HG02678 (cell line): Measurements from ENCODE around the gene SHF.
"Not testable (repeated sequence)": the region's sequence is repeated elsewhere in the genome, so short reads cannot be mapped to it uniquely, and the experiment has no call there.

Source experiments
- ATAC-seq: cut with Tn5 transposase; IDR thresholded peaks from one replicate; pipeline ENCODE4 v1.9.1; 2021; ENCODE audit warnings: mild to moderate bottlenecking, moderate library complexity; ENCODE audit not compliant: unreplicated experiment

Gene SHF

DNA sequence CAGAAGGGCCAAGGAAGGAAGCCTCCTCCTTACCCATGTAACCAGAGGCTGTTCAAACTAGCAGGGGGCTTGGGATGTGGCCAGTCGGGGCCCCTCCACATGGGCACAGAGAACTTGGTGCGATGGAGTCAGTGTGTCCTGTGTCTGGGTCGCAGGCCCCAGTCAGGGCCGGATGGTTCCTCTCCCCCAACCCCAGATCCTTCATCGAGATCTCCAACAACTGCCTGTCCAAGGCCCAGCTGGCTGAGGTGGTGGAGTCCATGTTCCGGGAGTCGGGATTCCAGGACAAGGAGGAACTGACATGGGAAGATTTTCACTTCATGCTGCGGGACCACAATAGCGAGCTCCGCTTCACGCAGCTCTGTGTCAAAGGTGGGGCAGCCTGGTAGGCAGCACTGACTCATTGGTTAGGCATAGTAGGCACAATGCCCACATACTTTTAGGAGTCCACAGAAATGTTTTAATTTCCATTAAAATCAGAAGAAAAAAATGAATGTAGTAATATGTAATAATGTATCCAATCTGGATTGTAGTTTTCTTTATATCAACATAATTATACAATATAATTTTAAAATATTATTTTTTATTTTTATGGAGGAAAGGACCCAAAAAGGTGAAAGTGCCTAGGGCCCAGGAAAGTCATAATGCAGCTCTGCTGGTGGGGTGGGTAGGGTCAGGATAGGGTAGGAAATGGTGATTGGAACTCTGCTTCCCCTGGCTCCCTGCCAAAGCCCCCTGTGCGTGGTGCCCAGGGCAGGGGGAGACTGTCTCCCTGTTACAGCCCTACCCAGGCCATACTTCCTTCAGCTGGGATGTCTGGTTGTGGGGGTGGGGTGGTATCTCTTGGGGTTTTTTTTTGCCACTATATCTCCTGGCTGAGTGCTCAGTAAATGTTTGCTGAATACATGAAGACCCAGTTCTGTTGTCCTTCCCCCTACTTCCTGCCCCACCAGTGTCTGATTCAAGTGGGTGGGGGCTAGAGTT, 39.4 kb downstream of the SHF start:
- ATAC-seq = no peak

DNA sequence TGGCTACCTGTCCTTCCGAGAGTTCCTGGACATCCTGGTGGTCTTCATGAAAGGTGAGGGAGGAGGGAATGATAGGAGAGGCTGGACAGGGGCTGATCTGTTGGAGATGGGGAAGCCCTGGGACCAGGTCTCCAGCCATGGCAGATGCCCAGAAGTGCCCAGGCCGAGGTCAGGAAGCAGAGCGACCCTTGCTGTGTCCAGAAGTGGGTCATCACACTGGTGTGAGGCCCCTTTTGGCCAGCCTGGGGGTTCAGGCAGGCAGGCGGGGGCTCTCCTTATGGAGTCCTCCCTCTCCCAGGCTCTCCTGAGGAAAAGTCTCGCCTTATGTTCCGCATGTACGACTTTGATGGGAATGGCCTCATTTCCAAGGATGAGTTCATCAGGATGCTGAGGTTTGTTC, 40.2 kb downstream of the SHF start:
- ATAC-seq = no peak

DNA sequence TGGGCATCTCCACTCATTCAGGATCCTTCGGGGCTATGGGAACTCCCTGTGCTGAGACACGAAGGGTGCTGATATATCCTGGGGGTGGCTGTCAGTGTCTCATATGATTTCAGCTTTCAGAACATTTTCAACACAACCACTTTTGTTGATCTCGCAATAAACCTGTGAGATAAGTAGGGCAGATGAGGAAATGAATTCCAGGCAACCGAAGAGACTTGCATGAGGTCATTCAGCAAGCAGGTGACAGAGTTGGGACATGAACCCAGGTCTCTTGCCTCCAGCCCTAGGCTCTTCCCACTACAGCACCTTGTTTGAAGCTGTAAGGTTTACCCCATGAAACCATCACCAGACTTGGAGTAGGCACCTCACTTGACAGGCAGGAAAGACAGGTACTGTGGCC, 41.4 kb downstream of the SHF start:
- no peak for ATAC-seq

DNA sequence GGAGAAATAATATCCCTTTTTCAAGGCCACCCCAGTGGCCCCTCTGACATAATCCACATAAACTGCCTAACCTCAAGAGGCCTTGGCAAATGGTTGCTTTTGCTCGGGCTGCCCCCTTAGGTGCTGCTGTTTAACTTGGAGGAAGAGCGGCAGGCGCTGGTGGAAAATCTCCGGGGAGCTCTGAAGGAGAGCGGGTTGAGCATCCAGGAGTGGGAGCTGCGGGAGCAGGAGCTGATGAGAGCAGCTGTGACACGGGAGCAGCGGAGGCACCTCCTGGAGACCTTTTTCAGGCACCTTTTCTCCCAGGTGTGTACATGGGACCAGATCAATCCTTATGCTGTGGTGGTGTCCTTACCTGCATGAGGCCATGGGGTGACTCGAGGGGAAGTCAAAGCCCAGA, 43.0 kb downstream of the SHF start:
- ATAC-seq = no peak

DNA sequence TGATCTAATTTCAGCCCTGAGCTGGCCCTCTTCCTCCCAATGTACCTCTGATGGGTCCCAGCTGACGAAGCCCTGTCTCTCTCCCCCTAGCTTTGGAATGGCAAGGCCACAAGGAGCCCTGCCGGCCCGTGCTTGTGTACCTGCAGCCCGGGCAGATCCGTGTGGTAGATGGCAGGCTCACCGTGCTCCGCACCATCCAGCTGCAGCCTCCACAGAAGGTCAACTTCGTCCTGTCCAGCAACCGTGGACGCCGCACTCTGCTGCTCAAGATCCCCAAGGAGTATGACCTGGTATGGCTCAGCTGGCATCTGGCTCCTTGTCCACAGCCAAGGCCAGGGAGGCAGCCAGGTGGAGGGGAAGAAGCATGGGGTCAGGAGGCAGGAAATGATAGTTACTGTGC, 43.8 kb downstream of the SHF start:
- ATAC-seq = no peak

DNA sequence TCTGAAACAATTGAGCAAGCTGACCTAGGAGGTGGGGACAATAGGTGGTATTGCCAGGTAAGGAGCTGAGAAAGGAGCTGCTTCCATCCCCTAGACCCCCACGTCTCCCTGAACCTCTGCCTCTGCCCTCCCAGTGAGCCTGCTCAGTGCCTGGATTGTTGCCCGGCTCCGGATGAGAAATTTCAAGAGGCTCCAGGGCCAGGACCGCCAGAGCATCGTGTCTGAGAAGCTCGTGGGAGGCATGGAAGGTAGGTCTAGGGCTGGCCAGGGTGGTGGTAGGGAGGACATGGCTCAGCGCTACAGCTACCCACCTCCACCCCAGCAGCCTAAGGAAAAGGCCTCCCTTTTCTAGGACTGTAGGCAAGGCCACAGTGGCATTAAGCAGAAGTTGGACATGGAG, 44.7 kb downstream of the SHF start:
- no peak for ATAC-seq

DNA sequence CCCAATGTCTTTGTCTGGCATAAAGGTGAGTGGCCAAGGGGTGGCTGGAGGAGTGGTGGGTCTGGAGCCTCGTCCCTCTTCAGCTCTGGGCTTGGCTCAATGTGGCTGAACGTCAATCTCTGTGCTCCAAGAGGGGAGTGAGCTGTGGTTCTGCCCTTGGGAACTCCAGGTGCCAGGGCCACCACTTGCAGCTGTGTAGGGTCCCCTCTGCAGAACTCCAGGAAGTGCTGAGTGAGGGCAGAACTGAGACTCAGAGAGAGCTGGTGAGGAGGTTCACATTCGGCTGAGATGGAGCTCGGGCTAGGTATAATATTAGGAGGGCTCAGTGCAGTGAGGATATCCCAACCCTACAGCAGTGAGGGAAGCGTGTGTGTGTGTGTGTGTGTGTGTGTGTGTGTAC, 46.4 kb downstream of the SHF start:
- no peak for ATAC-seq

DNA sequence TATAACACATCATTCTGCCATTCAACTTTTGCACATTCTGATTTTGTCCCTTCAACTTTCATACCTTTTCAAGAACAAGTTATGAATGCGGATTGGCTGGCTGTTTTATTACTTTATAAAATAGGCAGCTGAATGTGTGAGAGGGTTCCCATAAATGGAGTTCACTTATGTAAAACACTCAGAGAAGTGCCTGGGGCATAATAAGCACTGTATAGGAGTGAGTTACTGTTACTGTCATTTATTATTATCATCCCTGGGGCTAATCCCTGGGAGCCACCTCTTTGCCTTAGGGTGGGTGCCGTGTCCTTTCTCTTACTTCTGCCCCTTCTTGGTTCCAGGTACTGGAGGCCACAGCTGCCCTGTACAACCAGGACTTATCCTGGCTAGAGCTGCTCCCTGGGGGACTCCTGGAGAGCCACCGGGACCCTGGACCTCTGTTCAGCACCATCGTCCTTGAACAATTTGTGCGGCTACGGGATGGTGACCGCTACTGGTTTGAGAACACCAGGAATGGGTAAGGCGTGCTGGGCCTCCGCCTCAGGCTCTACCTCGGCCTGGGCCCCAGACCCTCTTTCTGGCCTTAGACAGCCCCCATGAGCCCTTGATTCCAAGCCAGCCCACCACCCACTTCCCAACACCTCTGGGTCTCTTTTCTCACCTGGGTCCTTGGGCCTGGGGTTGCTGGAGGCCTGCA, 47.1 kb downstream of the SHF start:
- no peak for ATAC-seq

DNA sequence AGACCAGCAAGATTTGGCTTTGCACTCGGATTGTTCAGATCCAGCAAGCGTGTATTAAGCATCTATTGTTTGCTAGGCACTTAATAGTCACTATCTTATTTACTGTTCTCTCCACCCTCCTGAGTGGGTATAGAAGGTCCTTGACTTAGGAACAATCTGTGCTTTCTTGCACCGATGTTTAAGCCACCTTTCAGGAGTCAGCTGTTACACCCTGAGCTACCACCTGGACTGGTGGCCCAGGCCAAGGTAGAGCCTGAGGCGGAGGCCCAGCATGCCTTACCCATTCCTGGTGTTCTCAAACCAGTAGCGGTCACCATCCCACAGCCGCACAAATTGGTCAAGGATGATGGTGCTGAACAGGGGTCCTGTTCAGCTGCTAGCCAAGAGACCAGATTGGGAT, 48.0 kb downstream of the SHF start:
- no peak for ATAC-seq

DNA sequence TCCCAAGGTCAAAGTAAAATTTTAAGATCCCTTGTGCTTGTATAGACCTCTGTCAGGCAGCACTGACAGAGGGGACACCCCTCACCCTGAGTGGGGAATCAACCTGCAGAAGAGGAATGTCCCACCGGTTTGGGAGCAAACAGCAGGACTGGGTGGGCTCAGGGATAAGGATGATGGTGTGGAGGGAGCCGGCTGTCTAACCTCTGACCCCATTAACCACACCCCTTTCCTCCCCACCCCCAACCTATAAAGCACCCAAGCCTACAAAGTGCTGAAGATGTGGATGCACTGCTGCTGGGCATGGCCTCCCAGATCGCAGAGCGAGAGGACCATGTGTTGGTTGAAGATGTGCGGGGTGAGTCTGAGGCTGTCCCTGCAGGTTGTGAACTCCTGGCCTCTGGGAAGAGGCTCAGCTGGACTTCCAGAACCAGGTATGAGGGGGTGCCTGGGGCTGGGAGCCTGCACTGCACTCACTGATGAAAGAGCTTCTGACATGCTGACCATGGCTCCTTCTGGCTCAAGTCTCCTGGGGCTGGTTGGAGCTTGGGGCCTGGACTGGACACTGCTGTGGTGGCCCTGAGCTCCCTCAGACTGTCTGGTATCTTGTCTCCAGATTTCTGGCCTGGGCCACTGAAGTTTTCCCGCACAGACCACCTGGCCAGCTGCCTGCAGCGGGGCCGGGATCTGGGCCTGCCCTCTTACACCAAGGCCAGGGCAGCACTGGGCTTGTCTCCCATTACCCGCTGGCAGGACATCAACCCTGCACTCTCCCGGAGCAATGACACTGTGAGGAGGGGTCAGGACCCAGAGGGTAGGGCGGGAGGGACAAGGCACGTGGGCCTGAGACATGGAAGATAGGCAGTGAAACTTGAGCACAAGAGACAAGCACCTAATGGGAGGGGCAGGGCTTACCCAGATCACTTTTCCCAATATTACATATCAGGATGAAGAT, 48.7 kb downstream of the SHF start:
- no peak for ATAC-seq

DNA sequence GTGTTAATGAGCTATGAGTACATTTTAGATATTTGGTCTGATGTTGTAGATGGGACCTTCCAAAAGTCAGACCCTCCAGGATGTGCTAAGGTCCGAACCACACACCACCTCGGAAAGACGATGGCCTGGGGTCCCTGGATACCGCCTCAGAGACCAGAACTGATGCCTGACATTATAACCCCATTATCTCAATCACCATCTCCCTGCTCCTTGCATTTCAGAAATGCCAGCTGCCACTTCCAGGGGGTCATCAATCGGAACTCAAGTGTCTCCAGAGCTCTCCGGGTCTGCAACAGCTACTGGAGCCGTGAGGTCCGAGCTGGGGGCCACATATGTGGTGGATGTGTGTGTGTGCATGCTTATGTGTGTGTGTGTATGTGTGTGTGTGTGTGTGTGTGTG, 50.1 kb downstream of the SHF start:
- no peak for ATAC-seq

DNA sequence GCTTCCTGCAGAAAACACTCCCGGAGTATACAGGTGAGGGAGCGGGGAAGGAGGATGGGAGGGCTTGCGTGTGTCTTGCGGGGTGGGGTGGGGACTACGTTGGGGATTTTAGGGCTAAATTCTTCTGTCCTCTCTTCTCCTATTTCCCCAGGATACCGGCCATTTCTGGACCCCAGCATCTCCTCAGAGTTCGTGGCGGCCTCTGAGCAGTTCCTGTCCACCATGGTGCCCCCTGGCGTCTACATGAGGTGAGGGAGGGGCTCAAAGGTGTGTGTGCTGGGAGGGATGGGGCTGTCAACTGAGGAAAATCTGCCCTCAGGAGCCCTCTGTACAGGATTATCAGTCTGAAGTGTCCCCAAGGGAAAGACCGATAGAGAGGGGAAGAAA, 51.4 kb downstream of the SHF start:
- no peak for ATAC-seq

DNA sequence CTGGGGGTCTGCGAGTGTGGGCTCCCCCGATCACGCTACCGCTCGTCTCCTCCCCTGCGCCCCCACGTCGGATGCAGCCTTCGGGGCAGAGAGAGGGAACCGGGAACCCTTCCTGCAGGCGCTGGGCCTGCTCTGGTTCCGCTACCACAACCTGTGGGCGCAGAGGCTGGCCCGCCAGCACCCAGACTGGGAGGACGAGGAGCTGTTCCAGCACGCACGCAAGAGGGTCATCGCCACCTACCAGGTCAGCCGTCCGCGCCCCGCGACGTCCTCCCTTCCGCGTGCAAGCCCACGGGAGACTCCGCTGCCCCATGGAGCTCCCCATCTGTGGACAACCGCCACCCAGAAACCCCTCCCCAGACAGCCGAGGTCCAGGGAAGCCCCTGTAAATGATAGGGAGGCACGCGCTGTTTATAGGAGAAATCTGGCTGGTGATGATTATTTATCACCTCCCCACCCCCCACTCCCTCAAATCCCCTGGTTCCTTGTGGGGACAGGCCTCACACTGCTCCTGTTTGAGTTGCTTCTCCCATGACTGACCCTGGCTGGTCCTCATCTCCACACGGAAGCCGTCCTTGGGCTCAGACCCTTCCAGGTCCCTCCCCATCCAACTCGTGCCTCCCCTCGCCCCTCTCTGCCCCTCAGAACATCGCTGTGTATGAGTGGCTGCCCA, 51.9 kb downstream of the SHF start:
- ATAC-seq = not testable (repeated sequence)

DNA sequence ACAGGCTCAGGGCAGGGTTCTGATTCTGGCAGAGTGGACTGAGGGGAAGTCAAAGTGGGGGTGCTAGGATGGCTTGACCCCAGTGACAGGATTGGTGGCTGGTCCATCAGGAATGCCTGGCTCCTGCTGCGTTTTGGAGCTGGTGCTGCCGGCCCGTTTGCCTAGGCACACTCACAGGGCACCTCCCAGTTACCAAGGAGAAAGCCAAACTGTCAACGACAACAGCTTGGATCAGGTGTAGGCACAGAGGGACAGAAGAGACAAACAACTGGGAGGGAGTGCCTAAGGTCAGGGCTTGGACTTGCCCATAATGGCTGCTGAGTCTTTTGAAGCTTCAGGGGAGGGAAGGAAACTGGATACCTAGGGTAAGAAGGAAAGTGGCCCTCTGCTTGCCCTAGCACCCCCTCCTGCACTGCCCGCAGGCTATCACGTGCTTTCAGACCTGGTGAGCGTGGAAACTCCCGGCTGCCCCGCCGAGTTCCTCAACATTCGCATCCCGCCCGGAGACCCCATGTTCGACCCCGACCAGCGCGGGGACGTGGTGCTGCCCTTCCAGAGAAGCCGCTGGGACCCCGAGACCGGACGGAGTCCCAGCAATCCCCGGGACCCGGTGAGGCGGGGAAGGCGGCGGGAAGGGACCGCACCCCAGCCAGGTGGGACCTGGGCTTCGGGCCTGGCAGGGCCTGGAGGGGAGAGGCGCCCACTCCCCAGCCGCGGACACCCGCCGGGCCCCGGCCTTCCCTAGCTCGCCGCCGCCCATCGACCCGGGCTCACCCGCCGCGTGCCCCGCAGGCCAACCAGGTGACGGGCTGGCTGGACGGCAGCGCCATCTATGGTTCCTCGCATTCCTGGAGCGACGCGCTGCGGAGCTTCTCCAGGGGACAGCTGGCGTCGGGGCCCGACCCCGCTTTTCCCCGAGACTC, 52.8 kb downstream of the SHF start:
- no peak for ATAC-seq

DNA sequence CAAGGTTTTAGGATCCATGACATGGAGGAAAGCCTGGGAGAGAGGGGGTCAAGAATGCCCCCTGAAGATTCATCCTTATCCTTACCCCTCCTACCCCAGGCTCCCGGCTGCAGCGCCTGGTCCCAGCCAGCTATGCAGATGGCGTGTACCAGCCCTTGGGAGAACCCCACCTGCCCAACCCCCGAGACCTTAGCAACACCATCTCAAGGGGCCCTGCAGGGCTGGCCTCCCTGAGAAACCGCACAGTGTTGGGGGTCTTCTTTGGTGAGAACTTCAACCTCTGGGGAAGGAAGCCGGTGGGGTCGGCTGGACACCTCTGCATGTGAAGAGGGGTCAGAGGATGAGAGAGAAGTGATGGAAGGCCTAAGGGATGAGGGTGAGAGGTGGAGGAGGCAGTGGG, 53.7 kb downstream of the SHF start:
- no peak for ATAC-seq

DNA sequence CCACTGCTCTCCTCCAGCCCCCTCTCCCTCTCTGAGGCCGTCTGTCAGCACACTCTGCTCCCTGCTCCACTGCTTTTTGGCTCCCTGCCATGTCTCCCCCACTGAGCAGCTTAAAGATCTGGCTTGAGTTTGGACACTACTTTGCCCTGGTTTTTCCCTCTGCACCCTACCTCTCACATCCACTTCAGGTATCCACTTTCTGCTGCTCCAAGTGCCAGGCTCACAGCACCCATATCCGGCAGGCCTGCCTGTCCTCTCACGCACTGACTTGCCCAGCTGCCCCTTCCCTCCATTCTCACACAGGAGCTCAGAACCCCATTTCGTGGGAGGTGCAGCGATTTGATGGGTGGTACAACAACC, 54.2 kb downstream of the SHF start:
- ATAC-seq = no peak

DNA sequence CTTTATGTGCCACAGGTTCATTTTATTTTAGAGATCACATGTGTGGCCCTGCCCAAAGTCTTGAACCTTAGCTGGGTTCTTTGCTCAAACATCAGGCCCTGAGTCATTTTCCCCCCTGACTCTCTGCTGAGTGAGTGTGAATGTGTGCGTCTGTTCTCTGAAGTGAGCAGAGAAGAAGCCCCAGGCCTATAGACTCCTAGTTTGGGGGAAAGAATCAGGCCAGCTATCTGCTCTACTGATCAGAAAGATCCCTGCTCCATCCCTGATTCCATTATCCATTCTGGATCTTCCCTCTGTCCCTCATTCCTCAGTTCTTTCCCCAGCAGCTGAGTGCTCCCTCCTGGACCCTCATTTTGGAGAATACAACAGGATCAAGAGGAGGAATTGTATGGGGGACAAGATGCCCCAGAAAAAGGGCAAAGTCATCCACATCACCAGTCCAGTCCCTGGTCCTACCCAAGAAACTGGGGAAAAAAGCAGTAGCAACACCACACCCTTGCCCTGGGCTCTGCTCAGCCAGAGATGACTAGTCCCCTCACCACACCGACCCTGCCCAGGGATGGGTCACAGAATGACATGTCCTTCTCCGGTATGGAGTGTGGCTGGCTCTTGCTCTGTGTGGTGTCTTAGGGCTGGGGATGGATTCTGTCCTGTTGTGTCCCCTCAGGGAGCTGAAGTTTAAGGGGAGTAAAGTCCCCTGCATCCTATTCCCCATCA, 54.8 kb downstream of the SHF start:
- no peak for ATAC-seq

DNA sequence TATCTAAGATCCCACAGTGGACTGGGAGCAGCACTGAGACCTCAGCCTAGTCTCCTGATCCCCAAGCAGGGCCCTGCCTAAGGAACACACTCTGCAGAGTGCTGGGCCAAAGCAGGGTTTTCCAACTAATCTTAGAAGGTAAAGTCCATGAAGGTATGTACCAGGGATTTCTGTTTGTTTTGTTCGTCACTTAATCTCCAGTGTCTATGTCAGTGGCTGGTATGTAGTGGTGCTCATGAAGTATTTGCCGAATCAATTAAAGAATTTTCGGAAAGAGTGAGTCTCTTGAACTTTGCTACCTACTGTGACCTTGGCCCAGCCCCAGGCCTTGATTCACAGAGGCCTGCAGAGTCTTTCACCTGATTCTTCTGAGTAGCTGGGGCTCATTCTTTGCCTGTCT, 56.3 kb downstream of the SHF start:
- ATAC-seq = no peak
